ENCODE measurements around the gene RIN1.

- TF ChIP-seq CTCF (IDR thresholded peaks at IDR 0.05) (no peak), EZH2 (IDR thresholded peaks at IDR 0.05; ENCODE audit: borderline replicate concordance, insufficient read depth, low read depth, low read length, poor library complexity, severe bottlenecking) (no peak)
Measured at GRCh38 chr11:66332371-66333219, 3.6 kb downstream of the RIN1 start.
